GM18499 (cell line): ENCODE data around the gene SETD3.

Experiments used
- ATAC-seq: cut with Tn5 transposase; IDR thresholded peaks from one replicate; pipeline ENCODE4 v1.9.1; 2021; ENCODE audit warnings: moderate number of reproducible peaks; ENCODE audit not compliant: insufficient read depth, unreplicated experiment

SETD3 gene

GRCh38 chr14:99380402-99380801 lies 100.3 kb downstream of the SETD3 start:
- no peak for ATAC-seq

- ATAC-seq = no peak
These were observed 101.9 kb downstream of the SETD3 start for GRCh38 chr14:99378782-99379214.

GRCh38 chr14:99377951-99378350 lies 102.7 kb downstream of the SETD3 start:
- no peak for ATAC-seq

- no peak for ATAC-seq
These were observed 105.7 kb downstream of the SETD3 start for GRCh38 chr14:99374964-99375363.

GRCh38 chr14:99363616-99364290 lies 116.9 kb downstream of the SETD3 start:
- ATAC-seq = no peak

GRCh38 chr14:99363051-99363450 lies 117.6 kb downstream of the SETD3 start:
- no peak for ATAC-seq

GRCh38 chr14:99361596-99362215 lies 119.0 kb downstream of the SETD3 start:
- no peak for ATAC-seq

- no peak for ATAC-seq
These were observed 119.7 kb downstream of the SETD3 start for GRCh38 chr14:99360774-99361595.

GRCh38 chr14:99359906-99360305 lies 120.8 kb downstream of the SETD3 start:
- no peak for ATAC-seq

GRCh38 chr14:99357916-99358390 lies 122.7 kb downstream of the SETD3 start:
- ATAC-seq = no peak

- no peak for ATAC-seq
These were observed 123.3 kb downstream of the SETD3 start for GRCh38 chr14:99357151-99357915.

- no peak for ATAC-seq
These were observed 124.5 kb downstream of the SETD3 start for GRCh38 chr14:99356031-99356608.

GRCh38 chr14:99354166-99354875 lies 126.3 kb downstream of the SETD3 start:
- no peak for ATAC-seq

GRCh38 chr14:99352688-99353280 lies 127.9 kb downstream of the SETD3 start:
- no peak for ATAC-seq

GRCh38 chr14:99351166-99352007 lies 129.3 kb downstream of the SETD3 start:
- no peak for ATAC-seq

GRCh38 chr14:99350751-99351150 lies 129.9 kb downstream of the SETD3 start:
- no peak for ATAC-seq

- no peak for ATAC-seq
These were observed 130.8 kb downstream of the SETD3 start for GRCh38 chr14:99349721-99350495.
